GM18951 (cell line): ENCODE data around the gene RPTOR.

Source experiments
- POLR2A ChIP-seq: IDR thresholded peaks from 4 replicates; pipeline ENCODE4 v1.6.1; 2011; ENCODE audit warnings: mild to moderate bottlenecking; ENCODE audit not compliant: insufficient read length, insufficient read depth; ENCODE audit errors: extremely low read depth
- in situ Hi-C: fragments of 300-500 bp; cut with MboI; formaldehyde crosslinking; loops from one replicate; pipeline ENCODE4 v1.12.0; 2022; ENCODE audit warnings: low sequenced_read_pairs, mixed read lengths, inconsistent platforms; ENCODE audit not compliant: unreplicated experiment

Gene RPTOR

DNA sequence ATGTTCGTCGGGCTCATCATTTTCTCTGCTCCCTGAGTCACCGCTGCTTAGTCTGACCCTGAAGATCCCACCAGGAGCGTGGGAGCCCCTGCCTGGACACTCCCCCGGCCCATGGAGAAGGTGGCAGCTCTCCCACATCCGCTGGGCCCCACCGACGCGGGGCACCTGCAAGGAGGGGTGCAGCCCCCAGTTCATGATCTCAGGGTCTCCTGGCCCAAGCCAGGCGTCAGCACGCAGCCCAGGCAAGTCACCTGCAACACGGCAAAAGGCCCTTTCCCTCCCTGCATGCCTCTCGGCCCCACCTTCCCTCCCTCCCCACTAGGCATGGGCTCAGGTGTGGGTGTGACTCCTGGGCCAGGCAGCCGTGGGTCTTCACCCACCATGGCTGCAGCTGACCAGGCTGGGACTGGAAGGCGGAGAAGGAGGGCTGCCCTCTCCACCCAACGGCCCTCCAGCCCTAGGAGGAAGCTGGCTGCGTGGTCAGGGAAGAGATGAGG, 437.3 kb downstream of the RPTOR start:
- in situ Hi-C loops = no loop called here

GRCh38 chr17:80982426-80982974, 437.9 kb downstream of the RPTOR start:
- no peak for TF ChIP-seq POLR2A
- in situ Hi-C loops = no loop called here

More for the DNA sequence above, 437.3 kb downstream of the RPTOR start:
- no peak for TF ChIP-seq POLR2A

DNA sequence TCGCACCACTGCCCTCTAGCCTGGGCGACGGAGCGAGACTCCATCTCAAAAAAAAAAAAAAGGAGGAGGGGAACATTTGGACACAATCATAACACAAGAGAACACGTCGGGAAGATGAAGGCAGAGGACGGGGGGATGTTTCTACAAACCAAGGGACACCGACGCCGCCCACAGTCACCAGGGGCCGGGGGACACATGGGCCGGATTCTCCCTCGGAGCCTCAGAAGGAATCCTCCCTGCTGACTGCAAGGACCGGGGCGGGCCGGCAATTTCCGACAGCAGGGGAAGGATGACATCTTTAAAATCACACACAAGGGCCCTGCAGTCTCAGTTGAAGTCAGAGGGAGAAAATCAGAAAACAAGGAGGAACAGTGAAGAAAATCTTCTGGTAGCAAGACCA, 438.9 kb downstream of the RPTOR start:
- in situ Hi-C loops = no loop called here
- no peak for TF ChIP-seq POLR2A

GRCh38 chr17:80984749-80985148, 440.1 kb downstream of the RPTOR start:
- in situ Hi-C loops = no loop called here
- TF ChIP-seq POLR2A = no peak

- in situ Hi-C loops = no loop called here
These were observed 441.4 kb downstream of the RPTOR start for GRCh38 chr17:80986046-80986445.

DNA sequence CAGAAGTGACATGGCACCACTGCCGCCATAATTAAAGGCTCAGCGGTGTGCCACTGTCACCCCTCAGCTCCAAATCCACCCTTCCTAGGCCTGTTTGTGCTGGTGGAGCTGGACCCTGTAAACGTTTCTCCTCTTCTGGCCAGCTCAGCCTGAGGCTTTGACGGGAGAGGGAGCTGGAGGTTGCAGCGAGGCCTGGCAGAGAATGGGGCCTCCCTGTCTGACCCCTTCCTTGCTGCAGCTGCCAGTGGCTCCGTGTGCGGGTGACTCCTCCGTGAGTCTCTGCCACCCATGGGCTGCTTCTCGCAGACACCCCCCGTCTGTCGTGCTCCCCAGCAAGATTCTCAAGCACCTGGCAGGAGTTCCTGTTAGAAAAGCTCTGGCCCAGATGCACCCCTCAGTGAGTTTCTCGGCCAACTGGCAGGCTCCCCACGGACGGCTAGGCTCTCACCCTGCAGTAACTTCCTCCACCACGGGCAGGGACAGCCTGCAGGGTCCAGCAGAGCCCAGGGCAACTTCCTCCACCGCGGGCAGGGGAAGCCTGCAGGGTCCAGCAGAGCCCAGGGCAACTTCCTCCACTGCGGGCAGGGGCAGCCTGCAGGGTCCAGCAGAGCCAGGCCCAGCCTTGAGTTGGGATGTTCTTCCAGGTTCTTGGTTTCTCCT, 442.3 kb downstream of the RPTOR start:
- no peak for TF ChIP-seq POLR2A
- in situ Hi-C loops = no loop called here

More at GRCh38 chr17:80986046-80986445, 441.4 kb downstream of the RPTOR start:
- no peak for TF ChIP-seq POLR2A

GRCh38 chr17:80987941-80988461, 443.4 kb downstream of the RPTOR start:
- no peak for TF ChIP-seq POLR2A
- in situ Hi-C loops = no loop called here

- in situ Hi-C loops = no loop called here
- TF ChIP-seq POLR2A = no peak
These were observed 444.9 kb downstream of the RPTOR start for GRCh38 chr17:80989586-80989913.

GRCh38 chr17:80990921-80991644, 446.4 kb downstream of the RPTOR start:
- no peak for TF ChIP-seq POLR2A
- in situ Hi-C loops = no loop called here

DNA sequence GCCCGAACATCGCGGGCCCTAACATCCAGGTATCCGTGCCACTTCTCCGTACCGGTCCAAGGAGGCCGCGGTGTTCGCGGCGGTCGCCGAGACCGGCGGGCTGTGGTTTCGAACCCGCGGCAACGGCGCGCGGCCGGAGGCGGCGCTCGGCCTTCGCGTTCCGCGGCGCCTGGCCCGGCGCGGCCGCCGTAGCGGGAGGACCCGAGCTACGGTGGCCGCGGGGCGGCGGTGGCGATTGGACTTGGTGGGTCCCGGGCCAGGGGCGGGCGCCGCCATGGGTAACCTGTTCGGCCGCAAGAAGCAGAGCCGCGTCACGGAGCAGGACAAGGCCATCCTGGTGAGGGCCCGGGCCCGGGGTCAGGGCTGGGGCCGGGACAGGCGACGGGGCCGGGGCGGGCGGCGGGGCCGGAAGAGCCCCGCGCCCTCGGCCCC, 447.0 kb downstream of the RPTOR start, which contains the start of gene CHMP6:
Gene CHMP6, plus strand, starts transcription at position 197 of the 432 bp plus-strand sequence. Its CDS starts 78 bp downstream, at position 275.
- peak; percentile 62 for TF ChIP-seq POLR2A

GRCh38 chr17:80992077-80992947, 447.7 kb downstream of the RPTOR start:
- in situ Hi-C loops = no loop called here
- TF ChIP-seq POLR2A = no peak

More for the DNA sequence above, 447.0 kb downstream of the RPTOR start, which contains the start of gene CHMP6:
- in situ Hi-C loops = no loop called here

DNA sequence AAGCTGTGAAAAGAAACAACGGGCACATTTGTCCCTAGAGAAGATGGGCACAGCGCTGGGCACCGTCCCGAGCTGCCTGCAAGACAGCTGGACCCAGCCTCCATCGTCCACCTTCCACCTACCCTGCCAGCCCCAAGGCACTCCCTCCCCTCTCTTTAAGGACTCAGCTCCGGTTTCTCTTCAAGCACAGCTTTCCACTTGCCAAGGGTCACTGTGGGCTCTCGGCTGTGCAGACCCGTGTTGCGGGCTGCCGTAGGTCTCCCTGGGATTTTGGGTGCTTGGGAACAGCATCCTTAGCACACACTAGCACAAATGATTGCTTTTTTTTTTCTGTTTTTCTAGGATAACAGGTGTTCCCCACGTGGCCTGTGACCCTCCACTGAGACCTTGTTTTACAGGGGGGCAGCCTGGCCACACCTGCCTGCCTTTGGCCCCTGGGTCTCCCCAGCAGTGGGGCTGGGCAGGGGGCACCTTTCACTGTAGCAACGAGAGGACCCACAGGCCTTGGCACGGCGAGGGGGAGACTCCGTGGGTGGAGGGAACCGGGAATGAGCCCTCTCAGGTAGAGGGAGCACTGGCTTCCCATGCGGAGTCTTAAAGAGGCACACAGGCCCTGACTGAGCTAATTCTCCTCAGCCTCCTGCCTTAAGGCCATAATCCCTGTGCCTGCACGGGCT, 448.4 kb downstream of the RPTOR start:
- no peak for TF ChIP-seq POLR2A
- in situ Hi-C loops = no loop called here

GRCh38 chr17:80995131-80995530, 450.5 kb downstream of the RPTOR start:
- no peak for TF ChIP-seq POLR2A
- in situ Hi-C loops = no loop called here
